ENCODE measurements around the gene MAEL. TPM values are rescaled to one million over a fixed set of nuclear protein-coding genes. Genes with fewer than 3 reads are reported as not detected.

MAEL gene
- total RNA-seq, 1 donor from 2014 or later: not detected

- no peaks in the 10 kb centered on the region for H3K9me3 Mint-ChIP-seq (ENCODE audit: low read depth)
- no peaks in the 10 kb centered on the region for H3K4me1 Mint-ChIP-seq (ENCODE audit: low read depth)
- DNase-seq (ENCODE audit: low spot score, unreplicated experiment): no peak
- no peaks in the 10 kb centered on the region for H3K36me3 Mint-ChIP-seq (ENCODE audit: insufficient read depth)
- peaks cover 17% of the 10 kb centered on the region for H3K27me3 Mint-ChIP-seq
- H3K27ac Mint-ChIP-seq: no peak overlapping the region
- peak overlapping the region; percentile 44 for H3K4me3 Mint-ChIP-seq (ENCODE audit: low read depth)
- no peak for TF ChIP-seq CTCF (IDR thresholded peaks at IDR 0.05; ENCODE audit: unreplicated experiment)
Observed at GRCh38 chr1:167043752-167044488, 54.8 kb downstream of the MAEL start.

GRCh38 chr1:167051907-167052306 lies 62.8 kb downstream of the MAEL start:
- no peak for DNase-seq (ENCODE audit: low spot score, unreplicated experiment)
- Mint-ChIP-seq H3K4me1 (ENCODE audit: low read depth) (no peaks in the 10 kb centered on the region), H3K36me3 (ENCODE audit: insufficient read depth) (no peaks in the 10 kb centered on the region), H3K27me3 (peaks cover 14% of the 10 kb centered on the region), H3K27ac (no peak overlapping the region), H3K4me3 (ENCODE audit: low read depth) (no peak overlapping the region), H3K9me3 (ENCODE audit: low read depth) (no peaks in the 10 kb centered on the region)
- no peak for TF ChIP-seq CTCF (IDR thresholded peaks at IDR 0.05; ENCODE audit: unreplicated experiment)

- no peak for DNase-seq (ENCODE audit: low spot score, unreplicated experiment)
- H3K9me3 Mint-ChIP-seq (ENCODE audit: low read depth): no peaks in the 10 kb centered on the region
- peak; percentile 71 for TF ChIP-seq CTCF (IDR thresholded peaks at IDR 0.05; ENCODE audit: unreplicated experiment)
- no peak overlapping the region for H3K27ac Mint-ChIP-seq
- no peaks in the 10 kb centered on the region for H3K4me1 Mint-ChIP-seq (ENCODE audit: low read depth)
- no peak overlapping the region for H3K4me3 Mint-ChIP-seq (ENCODE audit: low read depth)
- no peaks in the 10 kb centered on the region for H3K36me3 Mint-ChIP-seq (ENCODE audit: insufficient read depth)
- H3K27me3 Mint-ChIP-seq: peaks cover 12% of the 10 kb centered on the region
Observed at GRCh38 chr1:167052389-167052788, 63.3 kb downstream of the MAEL start.

GRCh38 chr1:167054531-167054930 lies 65.5 kb downstream of the MAEL start:
- H3K36me3 Mint-ChIP-seq (ENCODE audit: insufficient read depth): no peaks in the 10 kb centered on the region
- H3K4me3 Mint-ChIP-seq (ENCODE audit: low read depth): no peak overlapping the region
- DNase-seq (ENCODE audit: low spot score, unreplicated experiment): no peak
- no peaks in the 10 kb centered on the region for H3K4me1 Mint-ChIP-seq (ENCODE audit: low read depth)
- TF ChIP-seq CTCF (IDR thresholded peaks at IDR 0.05; ENCODE audit: unreplicated experiment): no peak
- H3K9me3 Mint-ChIP-seq (ENCODE audit: low read depth): no peaks in the 10 kb centered on the region
- no peak overlapping the region for H3K27ac Mint-ChIP-seq
- H3K27me3 Mint-ChIP-seq: peaks cover 15% of the 10 kb centered on the region

- Mint-ChIP-seq H3K9me3 (ENCODE audit: low read depth) (no peaks in the 10 kb centered on the region), H3K36me3 (ENCODE audit: insufficient read depth) (no peaks in the 10 kb centered on the region), H3K27me3 (peaks cover 17% of the 10 kb centered on the region), H3K4me1 (ENCODE audit: low read depth) (no peaks in the 10 kb centered on the region), H3K27ac (no peak overlapping the region), H3K4me3 (ENCODE audit: low read depth) (no peak overlapping the region)
- TF ChIP-seq CTCF (IDR thresholded peaks at IDR 0.05; ENCODE audit: unreplicated experiment): no peak
- DNase-seq (ENCODE audit: low spot score, unreplicated experiment): no peak
Observed at GRCh38 chr1:167054946-167055630, 66.0 kb downstream of the MAEL start.
